HL-60/S4 treated with phorbol 12-myristate 13-acetate at 8.2 ng/mL for 4 days and 3 days (cell line): ENCODE data around the gene TBR1.

Experiments used
- in situ Hi-C: fragments of 300-500 bp; cut with MboI; formaldehyde crosslinking; loops from 2 replicates; pipeline ENCODE4 v1.15.0; 2022; ENCODE audit warnings: low sequenced_read_pairs

TBR1 gene

DNA sequence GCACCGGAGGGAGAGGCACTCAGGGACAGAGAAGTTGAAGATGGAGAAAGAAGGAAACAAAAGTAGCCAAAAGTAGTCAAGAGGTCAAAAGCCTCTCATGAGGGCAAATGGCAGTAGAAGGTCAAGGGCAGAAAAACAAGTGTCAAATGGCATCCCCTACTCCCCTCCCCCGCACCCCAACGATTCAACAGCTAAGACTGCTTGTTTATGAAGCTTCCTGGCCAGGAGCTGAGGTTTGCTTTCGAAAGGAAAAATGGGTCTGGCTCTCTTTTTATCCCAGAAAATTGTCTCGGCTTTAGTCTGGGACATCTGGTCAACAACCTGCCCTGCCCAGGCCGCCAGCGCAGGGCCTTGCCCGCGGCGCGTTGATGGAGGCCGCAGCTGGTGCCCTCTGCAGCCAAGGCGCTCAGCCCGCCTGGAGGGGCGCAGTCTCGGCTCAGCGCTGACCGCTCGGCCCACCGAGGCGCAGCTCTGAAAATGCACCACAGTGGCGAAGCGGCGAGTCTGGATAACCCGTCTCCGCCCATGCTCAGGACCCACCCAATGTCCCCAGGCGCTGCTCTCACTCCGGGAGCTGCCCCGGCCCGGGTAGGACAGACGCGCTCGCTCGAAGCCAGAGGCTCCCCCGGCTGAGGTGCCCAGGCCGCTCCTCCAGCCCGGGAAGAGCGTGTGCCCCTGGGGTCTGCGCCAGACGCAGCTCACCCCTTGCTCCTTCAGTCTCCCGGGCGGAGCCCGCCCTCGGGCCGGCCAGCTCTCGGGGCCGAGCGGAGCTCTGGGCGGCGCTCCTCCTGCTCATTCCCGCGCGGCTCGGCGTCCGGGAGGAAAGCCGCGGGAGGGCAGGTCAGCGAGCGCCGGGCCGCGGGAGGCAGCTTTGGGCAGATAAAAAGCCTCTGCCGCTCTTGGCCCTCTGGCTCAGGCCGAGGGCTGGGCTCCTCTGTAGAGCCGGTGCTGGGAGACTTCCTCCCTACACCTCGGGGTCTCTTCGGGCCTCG is 1.8 kb upstream of the TBR1 start:
- in situ Hi-C loops = no loop called here

DNA sequence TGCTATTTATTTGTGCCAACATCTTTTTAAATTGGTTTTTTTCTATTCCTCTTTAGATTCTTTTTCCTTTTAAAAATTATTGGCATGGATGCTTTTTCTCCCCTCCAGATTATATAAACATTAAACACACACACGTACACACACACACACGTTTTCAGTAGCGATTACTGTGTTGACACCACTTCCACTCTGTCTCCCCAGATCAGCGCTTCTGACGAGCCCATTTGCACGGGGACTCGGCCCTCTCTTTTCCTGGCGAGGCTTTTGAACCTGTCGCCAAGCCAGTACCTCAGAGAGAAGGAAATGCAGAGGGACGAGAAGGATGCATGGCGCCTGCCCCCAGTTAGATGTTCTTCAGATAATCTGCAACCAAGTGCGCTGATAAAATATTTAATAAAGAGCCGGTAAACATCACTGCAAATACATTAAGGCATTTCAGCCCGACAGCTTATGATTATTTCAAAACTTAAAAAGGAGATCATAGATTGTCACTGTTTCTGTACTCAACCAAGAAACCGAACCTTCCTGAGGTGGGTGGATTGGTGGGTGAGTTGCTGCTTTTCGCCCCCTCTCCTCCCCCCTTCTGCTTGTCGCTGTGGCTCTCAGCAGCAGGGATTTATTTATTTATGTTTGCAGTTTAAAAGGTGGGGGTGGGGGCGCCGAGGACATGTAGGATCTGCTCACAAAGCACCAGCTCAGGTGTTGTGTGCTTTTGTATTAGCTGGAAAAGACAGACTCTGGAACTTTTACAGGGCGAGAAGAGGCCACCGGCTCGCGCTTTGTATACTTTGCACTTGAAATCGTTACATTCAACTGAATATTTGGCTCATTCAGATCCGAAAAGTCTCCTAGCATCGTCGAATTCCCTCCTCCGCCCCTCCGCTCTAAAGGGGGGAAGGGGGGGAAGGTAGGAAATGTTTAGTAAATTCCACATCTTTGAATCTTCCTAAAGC is 787 bp upstream of the TBR1 start:
- in situ Hi-C loops = no loop called here

GRCh38 chr2:161416708-161417437 is 776 bp downstream of the TBR1 start:
- in situ Hi-C loops = no loop called here

GRCh38 chr2:161417438-161418274 is 1.6 kb downstream of the TBR1 start:
- in situ Hi-C loops = no loop called here

DNA sequence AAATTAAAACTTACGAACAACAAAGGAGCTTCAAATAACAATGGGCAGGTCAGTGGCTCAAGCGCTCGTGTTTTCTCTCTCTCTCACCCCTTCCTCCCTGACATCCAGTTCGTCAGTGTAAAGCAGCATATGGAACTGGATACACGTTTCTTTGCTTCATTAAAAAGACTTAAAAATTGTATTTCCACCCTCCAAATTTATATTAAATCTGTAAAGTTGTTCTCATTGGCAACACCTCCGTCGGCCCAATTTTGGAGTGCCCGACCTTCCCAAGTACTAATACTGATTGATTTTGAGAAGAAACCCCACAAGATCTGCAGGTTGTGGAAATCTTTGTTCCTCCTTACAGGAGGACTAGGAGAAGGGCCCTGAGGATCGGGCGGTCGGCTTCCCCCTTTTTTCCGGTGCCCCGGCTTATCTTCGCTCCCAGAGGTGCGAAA is 2.2 kb downstream of the TBR1 start:
- in situ Hi-C loops = no loop called here

DNA sequence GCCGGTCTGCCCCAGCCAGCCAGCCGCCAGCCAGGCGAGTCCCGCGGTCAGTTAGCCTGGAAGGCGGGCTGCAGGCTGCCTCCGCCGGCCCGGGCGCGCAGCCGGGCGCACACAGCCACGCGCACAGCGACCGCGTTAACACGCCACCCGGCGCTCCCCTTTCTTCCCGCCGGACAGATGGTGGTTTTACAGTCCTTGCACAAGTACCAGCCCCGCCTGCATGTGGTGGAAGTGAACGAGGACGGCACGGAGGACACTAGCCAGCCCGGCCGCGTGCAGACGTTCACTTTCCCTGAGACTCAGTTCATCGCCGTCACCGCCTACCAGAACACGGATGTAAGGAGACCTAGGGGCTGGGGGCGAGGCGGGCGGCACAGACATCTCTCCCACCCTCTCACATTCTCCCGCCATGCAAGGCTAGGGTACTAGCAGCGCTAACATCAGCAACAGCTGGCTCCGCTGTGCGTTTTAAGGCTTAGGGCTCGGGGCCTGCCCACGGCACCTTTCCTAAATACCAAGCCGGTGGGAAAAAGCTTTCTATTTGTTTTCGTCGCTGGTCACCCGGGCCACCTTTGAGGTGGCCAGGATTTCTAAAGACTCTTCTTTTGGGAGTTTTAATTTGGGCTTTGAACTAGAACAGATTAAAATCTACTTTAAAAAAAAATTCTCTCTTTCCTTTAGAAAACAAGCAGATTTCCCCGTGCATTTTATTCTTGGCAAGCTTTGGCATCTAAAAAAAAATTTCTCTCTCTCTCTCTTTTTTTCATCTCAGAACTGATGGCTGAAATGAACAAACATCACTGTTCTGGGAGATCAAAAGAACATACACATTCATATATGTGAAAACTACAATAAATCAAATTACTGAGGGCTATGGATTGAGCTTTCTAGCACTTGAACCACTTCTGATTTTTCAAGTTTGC is 2.9 kb downstream of the TBR1 start:
- in situ Hi-C loops = no loop called here

- in situ Hi-C loops = no loop called here
These were observed 3.6 kb downstream of the TBR1 start for GRCh38 chr2:161419638-161420190.

GRCh38 chr2:161420406-161421074 is 4.4 kb downstream of the TBR1 start:
- in situ Hi-C loops = no loop called here

GRCh38 chr2:161421686-161422085 is 5.6 kb downstream of the TBR1 start:
- in situ Hi-C loops = no loop called here

- in situ Hi-C loops = no loop called here
These were observed 6.8 kb downstream of the TBR1 start for GRCh38 chr2:161422816-161423403.

GRCh38 chr2:161423421-161424393 is 7.6 kb downstream of the TBR1 start:
- in situ Hi-C loops = no loop called here

DNA sequence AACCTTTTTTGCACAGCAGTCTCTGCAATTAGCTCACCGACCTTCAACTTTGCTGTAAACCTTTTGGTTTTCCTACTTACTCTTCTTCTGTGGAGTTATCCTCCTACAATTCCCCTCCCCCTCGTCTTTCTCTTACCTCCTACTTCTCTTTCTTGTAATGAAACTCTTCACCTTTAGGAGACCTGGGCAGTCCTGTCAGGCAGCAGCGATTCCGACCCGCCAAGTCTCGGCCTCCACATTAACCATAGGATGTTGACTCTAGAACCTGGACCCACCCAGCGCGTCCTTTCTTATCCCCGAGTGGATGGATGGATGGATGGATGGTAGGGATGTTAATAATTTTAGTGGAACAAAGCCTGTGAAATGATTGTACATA is 8.3 kb downstream of the TBR1 start:
- in situ Hi-C loops = no loop called here

DNA sequence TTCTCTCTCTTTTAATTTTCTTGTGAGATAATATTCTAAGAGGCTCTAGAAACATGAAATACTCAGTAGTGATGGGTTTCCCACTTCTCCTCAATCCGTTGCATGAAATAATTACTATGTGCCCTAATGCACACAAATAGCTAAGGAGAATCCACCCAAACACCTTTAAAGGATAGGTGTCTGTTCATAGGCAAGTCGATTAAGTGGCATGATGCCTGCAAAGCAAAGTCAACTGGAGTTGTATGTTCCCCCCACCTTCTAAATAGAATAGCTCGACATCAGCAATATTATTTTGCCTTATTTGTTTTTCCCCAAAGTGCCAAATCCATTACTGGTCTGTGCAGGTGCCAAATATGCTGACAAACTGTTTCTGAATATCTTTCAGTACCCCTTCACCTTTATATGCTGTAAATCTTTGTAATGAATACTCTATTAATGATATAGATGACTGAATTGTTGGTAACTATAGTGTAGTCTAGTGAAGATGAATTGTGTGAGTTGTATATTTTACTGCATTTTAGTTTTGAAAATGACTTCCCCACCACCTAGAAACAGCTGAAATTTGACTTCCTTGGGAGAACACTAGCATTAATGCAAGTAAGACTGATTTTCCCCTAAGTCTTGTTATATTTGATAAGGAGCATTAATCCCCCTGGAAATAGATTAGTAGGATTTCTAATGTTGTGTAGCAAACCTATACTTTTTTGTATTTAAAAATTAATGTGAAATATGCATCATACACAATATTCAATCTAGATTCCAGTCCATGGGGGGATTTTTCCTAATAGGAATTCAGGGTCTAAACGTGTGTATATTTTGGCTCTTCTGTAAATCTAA is 9.0 kb downstream of the TBR1 start:
- in situ Hi-C loops = no loop called here

DNA sequence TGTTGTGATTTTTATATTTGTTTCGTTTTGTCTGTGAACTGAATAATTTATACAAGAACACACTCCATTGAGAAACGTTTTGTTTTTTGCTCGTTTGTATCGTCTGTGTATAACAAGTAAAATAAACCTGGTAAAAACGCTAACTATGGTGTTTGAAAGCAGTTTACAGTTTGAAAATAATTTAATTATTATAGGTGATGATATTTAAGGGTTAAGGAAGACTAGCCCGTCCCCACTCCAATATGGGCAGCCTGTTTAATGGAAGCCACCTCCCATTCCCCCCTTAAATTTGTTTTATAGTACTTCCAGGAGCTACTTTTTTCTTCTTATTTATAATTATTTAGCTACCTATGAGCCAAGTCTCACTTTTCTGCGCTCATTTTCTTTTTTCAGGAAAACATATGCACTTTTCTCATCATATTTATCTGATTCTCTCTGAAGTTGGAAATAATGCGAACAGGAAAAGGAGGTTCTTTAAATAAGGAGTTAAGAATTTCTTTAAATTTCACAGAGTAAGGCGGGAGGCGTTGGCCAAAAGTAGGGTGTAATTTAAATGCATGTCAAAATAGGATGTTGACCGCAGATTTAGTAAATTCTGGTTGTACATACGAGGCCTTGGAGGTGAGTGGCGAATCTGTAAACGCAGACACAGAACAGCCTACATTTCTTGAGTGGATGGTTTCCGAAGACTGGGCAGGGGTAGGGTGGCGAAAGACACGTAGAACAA is 9.8 kb downstream of the TBR1 start:
- in situ Hi-C loops = no loop called here

DNA sequence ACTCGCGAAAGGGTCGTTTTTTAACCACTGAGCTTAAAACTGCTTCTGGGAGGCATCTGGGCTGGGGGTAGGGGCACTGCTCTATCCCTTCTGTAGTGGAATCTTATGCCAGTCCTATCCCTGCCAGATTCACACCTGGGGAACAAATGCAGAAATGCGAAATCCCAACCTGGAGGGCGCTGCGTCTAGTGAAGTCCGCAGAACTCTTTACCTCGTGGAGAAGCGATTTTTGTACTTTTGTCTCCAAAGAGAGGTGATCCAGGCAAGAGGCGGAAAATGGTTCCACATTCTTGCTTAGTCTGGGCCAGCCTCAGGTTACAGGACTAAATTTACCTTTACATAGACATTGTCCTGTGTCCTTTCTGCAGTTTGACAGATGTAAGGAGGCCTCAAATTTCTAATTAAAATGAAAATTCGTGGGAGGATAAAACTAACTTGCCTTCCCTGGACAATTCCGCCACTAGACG is 10.4 kb downstream of the TBR1 start:
- in situ Hi-C loops = no loop called here
